GM18907 (cell line): ENCODE results near the gene ASIC4.

Source experiments
- ATAC-seq: cut with Tn5 transposase; IDR thresholded peaks from one replicate; pipeline ENCODE4 v1.9.1; 2021; ENCODE audit warnings: mild to moderate bottlenecking, moderate library complexity; ENCODE audit not compliant: unreplicated experiment

ASIC4 gene

DNA sequence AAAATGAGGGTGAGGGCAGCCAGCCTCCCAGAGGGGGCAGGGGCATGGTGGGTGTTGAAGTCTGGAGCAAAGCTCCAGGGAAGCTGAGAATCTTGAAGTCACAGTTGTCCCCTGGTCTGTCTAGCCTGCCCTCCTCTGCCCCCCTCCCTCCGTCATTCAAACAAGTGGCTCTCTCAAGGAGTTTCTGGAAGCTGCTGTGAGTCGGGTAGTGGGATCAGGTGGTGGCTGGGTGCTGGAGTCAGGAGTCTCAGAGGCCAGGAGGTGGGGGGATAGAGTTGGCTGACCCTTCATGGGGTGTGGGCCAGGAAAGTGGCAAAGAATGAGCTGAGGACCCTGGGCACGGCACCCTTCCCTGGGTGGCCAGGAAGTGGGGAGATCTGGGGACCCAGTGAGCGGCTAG is 495 bp upstream of the ASIC4 start:
- ATAC-seq = no peak

DNA sequence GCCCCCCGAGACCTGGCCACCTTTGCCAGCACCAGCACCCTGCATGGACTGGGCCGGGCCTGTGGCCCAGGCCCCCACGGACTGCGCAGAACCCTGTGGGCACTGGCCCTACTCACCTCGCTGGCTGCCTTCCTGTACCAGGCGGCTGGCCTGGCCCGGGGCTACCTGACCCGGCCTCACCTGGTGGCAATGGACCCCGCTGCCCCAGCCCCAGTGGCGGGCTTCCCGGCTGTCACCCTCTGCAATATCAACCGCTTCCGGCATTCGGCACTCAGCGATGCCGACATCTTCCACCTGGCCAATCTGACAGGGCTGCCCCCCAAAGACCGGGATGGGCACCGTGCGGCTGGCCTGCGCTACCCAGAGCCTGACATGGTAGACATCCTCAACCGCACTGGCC is 554 bp downstream of the ASIC4 start:
- ATAC-seq = no peak

DNA sequence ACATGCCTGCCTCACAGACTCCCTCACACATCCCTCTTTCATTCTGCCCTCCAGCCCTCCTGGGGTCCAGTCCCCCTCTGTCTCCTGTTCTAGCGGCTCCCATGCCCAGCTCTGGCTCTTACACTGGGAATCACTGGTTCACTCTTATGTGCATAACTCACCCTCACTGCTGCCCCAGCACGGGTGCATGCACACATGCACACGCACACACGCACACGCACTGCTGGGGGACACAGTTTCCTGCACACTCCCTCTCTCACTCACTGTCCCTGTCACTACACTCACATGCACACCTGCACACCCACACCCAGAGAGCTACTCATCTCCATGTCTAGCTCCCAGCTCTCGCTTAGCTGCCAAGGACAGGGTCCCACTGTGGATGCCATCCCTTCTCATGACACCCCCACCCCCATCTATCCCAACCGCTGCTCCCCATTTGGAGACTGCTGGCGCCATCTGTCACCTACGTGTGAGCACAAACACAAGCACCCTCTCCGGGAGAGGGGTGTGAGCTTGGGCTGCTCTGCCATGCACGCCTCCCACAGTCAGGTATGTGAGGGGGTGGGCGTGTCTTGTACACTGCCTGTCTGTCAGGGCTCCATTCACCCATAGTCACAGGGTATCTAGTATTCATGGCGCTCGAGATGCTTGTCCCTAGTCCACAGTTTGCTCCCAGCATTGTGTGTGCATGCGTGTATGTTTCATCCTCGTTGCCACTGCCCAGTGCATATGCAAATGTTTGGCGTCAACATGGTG is 1.8 kb downstream of the ASIC4 start:
- no peak for ATAC-seq

DNA sequence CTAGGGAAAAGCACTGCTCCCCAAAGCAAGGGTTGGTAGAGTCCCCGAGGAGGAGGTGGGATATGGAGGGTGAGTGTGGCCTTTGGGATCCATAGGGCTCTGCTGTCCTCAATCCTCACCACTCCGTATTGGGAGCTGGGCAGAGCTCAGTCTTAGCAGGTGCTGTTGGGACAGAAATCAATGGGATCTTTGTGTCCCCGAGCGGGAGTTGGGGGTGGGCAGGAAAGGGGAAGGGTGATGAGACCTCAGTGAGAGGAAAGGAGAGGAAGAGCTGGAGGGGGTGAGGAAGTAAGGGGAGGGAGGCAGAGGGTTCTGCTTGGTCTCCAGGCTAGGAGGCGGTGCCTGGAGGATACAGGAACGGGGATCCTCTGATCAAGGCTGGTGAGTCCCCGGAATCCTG is 2.6 kb downstream of the ASIC4 start:
- ATAC-seq = no peak

DNA sequence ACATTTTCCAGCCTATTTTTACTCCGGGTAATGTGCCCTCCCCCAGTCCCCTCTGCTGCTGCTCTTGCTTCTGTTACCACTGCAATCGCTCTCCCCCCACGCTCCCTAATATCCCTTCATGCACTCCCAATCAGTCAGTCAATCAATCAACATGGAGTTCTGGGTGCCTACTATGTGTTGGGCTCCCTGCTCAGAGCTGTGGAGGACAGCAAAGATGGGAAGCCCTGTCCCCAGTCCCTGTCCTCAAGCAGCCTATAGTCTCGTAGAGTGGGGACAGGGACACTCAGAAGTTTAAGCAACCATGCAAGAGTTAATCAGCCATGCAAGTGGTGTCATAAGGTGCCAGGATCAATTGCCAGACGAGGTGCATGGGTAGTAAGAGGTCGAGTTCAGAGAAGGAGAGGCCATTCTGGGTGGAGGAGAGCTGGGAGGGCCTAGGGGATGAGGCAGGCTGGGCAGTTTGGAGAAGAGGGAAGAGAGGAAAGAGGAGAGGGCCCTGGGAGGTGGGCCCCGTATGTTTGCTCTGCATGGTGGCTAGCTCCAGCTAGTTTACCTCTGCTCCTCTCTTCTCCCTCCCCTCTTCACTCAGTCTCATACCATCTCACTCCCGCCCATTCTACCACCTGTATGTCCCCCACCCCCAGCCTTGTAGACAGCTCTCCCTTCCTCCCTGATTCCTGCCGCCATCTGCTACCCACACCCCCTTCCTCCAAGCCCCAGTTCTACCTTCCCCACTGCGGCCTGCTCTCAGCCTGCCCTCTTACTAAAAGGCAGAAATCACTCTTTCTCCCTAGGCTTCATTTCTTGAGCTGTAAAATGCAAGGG is 3.9 kb downstream of the ASIC4 start:
- no peak for ATAC-seq

DNA sequence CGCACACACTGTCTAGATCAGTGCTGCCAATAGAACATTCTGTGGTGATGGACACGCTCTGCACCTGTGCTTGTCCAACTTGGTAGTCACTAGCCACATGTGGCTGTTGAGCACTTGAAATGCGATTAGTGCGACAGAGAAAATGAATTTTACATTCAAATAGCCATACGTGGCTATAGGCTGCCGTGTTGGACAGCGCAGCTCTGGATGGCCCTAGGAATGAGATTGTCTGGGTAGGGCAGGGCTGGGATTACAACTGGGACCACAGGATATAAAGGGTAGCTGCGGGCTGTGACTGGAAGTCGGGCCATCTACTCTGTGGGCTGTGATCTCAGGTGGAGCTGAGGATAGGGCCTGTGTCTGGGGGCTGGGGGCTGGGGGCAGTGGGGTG is 5.2 kb downstream of the ASIC4 start:
- no peak for ATAC-seq

DNA sequence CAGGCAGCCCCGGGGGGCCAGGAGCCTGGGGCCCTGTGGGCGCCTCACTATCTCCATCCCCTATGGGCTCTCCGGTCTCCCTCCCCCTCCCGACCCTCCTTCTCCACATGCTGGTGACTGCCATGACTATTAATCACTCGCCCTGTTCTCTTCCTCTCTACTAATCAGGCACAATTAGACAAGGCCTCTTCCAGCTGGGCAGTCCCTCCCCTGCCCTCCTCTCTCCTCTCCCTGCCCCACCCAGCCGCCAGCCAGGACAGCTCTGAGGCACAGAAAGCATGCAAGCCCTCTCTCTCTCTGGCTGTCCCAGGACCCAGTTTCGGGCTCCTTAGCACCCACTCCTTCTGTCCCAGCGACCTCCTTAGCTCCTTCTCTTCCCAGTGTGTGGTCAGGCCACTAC is 5.8 kb downstream of the ASIC4 start:
- ATAC-seq = no peak

DNA sequence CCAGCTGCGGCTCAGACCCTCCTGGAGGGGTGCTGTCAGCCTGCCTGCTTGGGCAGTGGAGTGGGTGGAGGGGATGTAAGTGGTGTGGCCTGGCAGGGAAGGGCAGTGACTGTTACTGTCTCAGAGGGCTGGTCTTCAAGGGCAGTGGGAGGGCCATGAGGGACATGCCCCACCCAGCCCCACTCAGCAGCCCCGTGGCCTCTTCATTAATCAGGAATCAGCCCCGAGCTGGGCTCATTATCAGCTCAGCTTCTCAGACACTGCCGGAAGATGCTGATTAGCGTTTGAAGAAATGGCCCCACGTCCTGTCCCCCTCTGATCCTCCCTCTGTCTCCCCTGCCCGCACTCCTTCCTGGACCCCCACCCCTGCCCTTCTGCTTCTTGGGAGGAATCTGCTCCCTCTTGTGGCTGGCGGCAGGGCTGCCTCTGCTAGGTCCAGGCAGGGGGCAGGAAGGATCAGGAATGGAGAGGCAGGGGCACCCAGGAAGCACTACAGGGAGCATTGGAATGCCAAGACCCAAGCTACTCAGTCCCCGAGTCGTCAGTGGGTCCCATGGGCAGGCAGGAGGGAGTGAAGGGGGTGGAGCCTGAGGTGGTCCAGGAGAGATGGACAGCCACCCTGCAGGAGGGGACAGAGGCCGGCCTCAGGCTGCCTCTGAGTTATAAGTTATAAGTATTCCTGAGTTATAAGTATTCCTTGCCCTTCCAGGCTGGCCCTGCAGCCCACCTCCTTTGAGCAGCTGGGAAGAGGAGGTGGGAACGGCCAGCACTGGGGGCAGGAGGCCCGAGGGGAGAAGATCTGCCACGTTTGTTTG is 7.0 kb downstream of the ASIC4 start:
- no peak for ATAC-seq

DNA sequence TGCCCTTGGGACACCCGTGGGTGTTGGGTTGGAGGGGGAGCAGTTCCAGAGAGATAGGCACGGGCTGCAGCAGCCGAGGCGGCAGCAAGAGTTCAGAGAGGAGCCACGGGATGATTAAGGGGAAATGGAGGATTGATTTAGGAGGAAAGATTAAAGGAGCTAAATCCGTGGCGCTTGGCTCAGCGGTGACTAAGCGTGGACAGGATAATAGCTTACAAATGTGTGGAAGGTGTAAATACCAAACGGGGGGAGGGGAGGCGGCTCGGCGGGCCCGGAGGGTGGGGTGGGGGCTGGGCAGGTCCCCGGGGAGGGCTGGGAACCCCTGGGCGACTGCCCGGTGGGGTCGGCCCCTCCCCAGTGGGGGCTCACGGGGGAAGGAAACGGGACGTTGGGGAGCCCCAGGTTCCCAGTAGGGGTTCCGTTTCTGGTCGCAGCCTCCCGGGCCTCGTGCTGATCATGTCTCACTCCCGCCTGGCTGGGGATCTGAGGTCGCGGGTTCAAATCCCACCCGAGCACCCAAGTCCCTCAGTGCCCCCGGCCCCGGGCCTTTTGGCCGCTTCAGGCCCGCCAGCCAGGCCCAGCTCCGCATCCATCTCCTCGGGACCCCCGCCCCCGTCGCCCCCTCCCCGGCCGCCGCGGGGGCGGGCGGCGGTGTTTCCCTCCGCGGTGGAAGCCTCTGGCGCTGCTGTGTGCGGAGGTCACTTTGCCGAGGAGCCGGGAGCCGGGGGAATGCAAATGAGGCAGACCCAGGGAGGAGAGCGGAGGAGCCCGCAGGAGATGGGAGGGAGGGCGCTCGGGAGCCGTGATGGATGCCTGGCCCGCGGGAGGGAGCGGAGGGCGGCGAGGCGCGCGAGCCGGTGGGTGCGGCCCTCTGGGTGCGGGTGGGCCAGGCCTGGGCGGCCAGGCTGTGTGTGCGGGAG is 8.1 kb downstream of the ASIC4 start:
- ATAC-seq = no peak

DNA sequence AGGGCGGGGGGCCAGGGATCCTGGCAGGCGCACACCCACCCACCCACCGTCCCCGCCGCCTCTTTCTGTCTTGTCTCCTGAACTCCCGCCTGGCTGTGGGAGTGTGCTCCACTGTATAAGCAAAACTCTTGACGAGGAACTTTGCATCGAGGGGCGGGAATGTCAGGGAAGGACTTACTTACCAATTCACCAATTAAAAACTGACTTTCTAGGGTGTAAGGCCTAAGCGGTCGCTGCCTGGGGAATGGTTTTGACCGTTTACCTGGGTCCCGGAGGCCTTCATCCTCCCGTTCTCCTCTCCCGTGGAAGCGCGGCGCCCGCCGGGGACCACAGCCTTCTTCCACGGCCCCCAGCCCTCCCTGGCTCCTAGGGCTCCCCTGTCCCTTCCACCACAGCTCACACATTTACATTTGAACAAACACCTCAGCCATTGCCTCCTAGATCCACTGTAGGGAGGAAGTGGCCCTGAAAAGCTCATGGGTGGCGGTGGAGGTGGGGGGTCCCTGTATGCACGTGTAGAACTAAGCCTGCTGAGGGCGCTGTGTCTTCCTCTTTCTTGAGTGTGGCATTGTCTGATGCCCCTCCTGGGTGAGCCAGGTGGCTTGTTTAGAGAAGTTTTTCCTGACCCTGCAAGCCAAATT is 8.9 kb downstream of the ASIC4 start:
- no peak for ATAC-seq

DNA sequence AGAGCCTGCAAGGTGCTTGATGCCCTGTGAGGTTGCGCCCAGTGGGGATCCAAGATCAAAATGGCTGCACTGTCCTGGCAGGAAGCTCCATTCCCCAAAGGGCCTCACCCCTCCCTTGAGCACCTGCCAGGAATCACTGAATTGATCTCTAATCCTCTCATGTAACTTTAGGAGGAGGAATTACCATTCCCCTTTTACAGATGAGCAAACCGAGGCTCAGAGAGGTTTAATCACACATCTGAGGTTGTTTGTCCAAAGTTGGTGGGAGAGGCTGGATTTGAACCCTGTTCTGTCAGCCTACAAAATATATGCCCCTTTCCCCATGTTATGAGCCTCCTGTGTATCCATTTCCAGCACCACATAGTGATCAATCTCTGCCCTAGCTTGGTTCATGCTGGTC is 10.5 kb downstream of the ASIC4 start:
- ATAC-seq = no peak

DNA sequence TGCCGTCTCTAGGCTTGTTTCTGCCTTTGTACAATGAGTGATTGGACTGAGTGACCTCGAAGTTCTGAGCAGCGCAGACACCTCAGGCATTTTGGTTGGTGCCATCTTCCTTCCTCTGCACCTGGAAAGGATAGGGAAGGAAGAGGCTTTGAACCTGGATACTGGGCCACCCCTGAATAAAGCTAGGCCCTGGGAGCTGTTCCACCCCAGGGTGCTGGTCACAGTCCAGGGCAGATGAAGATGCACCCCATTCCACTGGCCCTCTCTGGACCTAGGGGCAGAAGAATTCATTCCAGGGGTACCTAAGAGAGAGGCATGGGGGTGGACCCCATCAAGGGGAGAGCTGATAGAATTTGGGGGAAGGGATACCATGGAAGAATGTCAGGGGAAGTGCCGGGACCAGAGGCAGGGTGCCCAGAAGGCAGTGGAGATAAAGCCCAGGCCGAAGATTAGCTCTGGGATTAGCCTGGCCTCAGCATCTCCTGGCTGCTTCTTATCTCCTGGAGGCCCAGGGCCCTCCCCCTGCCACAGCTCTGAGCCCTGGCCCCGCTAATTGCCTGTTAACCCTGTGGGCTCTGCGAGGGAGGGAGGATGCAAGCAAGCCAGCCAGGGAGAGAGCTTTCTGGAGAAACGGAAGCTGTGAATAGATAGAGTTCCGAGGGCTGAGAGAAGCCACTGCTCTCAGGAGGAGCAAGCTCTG is 11.4 kb downstream of the ASIC4 start:
- ATAC-seq = no peak

DNA sequence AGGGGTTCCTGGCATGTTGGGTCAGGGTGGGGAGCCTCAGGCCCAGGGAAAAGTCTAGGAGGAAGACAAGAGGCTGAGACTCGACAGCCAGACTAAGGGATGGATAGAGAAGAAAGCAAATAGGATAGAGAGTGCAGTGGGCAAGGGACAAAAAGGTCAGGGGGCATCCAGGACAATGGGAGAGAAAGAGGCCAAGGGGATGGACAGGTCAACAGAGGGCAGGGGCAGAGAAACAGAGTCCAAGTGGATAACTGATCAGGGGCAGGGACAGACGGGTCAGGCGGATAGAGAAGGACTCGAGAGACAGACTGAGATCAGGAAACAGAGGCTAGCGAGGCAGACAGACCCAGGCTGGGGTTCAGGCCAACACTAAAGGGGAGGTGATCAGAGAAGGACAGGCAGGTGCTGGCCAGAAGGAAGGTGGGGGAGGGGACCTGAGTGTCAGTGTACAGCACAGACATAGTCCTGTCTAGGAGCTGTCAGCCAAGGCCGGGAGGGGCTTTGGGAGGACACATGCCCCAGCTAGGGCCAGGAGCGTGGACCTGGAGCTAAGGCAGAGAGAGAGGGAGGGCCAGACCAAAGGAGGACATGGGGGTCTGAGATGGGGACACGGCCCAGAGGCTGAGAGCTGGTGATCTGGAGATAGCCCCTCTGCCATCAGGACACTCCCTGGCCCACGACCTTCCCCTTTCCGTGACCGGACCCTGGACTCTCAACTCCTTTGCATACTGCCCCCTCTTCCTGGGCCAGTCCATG is 12.2 kb downstream of the ASIC4 start:
- ATAC-seq = no peak

DNA sequence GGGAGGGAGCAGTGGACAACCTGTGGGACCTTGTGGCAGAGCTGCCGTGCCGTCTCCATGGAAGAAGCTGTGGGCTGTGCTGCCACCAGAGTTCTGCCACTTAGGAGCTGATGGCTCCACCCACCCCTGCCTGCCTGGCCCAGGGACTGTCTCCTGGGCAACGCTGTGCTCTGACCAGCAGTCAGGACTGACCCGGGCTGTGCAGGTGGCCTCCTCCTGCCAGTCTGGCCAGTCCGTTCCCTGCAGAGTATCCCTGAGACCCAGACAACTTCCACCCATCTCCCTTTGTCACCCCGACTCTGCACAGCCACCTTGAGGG is 12.8 kb downstream of the ASIC4 start:
- ATAC-seq = no peak

DNA sequence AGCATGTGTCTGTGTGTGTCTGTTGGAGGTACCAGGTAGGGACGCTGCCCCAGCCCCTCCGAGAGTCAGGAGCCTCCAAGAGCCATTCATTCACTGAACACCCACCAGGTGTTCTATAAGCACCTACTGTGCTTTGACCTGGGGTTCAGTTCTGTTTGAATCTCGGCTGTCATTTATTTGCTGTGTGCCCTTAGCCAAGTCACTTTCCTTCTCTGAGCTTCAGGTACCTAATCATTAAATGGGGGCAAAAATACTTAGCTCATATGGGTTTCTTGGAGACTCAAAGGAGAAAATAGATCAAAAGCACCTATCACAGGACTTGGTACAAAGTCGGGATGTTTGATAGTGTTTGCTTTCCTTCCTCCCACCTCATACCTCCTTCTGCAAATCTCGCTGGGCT is 13.2 kb downstream of the ASIC4 start:
- no peak for ATAC-seq

DNA sequence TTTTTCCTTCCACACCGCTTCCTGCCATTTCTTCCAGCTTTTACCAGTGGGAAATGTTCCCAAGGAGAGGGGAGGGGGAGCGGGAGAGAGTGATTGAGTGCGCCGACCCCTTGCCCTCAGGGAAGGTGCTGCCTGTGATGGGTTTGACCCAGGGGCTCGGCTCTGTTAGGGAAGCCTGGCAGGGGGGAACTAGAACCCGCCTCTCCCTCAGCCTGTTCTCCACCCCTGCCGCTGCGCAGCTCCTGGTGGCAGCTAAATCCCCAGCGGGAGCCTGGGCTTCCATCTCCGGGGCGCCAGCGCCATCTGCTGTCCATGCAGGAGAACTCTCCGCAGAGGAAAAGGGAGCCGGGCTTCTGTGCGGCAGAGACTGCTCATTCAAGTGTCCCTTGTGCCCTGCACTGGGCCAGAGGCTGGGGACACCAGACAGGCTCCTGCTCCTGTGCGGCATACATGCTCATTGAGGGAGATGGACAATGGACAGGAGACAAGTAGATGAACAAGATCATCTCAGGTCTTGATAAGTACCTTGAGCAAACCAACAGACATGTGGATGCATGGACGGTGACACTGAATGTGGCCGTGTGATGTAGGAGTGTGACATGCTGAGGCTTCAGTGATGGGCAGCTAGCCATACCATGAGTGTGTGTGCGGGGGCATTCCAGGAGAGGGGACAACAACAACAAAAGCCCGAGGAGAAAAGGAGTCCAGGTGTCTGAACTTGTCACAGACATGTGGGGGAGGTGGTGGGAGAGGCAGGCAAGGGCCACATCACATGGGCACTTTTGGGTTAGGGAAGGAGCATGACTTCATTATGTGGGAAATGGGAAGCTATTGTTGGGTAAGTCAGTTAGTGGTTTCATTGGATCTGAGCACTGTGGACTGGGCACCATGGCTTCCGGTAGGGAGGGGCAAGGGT is 16.0 kb downstream of the ASIC4 start:
- peak; percentile 83 for ATAC-seq

DNA sequence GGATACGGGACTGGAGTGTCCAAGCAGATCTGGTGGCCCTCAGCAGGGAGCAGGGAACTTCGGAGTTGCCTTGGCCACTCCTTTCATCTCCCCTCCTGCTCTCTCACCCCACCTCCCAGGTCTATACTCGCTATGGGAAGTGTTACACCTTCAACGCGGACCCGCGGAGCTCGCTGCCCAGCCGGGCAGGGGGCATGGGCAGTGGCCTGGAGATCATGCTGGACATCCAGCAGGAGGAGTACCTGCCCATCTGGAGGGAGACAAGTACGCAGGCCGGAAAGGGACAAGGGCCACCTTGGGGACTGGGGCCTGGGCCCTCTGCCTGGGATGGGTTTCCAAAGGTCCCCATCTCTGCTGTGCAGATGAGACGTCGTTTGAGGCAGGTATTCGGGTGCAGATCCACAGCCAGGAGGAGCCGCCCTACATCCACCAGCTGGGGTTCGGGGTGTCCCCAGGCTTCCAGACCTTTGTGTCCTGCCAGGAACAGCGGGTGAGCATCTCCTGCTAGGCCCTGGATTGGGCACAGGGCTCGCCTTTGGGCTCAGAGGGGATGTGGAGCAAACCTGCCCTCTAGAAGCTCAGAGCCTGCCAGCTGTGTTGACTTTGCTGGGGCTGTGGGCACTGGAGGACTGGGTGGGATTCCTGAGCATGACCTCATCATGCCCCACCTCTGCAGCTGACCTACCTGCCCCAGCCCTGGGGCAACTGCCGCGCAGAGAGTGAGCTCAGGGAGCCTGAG is 17.5 kb downstream of the ASIC4 start:
- no peak for ATAC-seq
